Heart right ventricle (tissue), 16 donors: ENCODE results near the gene NDFIP1. TPM values are rescaled to one million over a fixed set of nuclear protein-coding genes. Genes with fewer than 3 reads are reported as not detected.

Experiments
- ATAC-seq, 8 donors: fragments of 200-7000 bp; cut with Tn5 transposase; one replicate each; pipeline ENCODE4 v1.9.1; 2020; ENCODE audit warnings: mild to moderate bottlenecking in 8 of 8, moderate library complexity in 8 of 8, moderate number of reproducible peaks in 1 of 8
- DNase-seq, 2 donors: peaks; one replicate each; pipeline ENCODE4 v3.0.0-alpha.2; 2020
- H3K27ac ChIP-seq, 10 donors: fragments of 200-600 bp; sonication (generic) in 2 of 10; one replicate each; pipeline versions ENCODE4 v1.5.0 to v1.8.0; 2020 to 2022; ENCODE audit warnings: mild to moderate bottlenecking in 3 of 10
- H3K27me3 ChIP-seq, 7 donors: fragments of 200-600 bp; one replicate each; pipeline ENCODE4 v1.8.0; 2021 to 2022; ENCODE audit warnings: mild to moderate bottlenecking in 2 of 7
- H3K36me3 ChIP-seq, 9 donors: fragments of 200-600 bp; sonication (generic) in 1 of 9; one replicate each; pipeline versions ENCODE4 v1.5.0 to v1.8.0; 2020 to 2022; ENCODE audit warnings: mild to moderate bottlenecking in 2 of 9
- H3K4me1 ChIP-seq, 9 donors: fragments of 200-600 bp; sonication (generic) in 1 of 9; one replicate each; pipeline versions ENCODE4 v1.5.0 to v1.8.0; 2020 to 2022; ENCODE audit warnings: mild to moderate bottlenecking in 4 of 9
- H3K4me3 ChIP-seq, 10 donors: fragments of 200-600 bp; sonication (generic) in 2 of 10; one replicate each; pipeline versions ENCODE4 v1.5.0 to v1.8.0; 2020 to 2022; ENCODE audit warnings: mild to moderate bottlenecking in 7 of 10, moderate library complexity in 2 of 10
- H3K9me3 ChIP-seq, 11 donors: fragments of 200-600 bp in 10 of 11; sonication (generic) in 2 of 11; one replicate each; pipeline versions ENCODE4 v1.5.0 to v1.8.0; 2013 to 2022; ENCODE audit warnings: mild to moderate bottlenecking in 2 of 11, control low read depth in 1 of 11, moderate library complexity in 1 of 11
- WGBS, 2 donors: extraction: QIAGEN DNeasy Blood & Tissue Kit; methylation state at CpG; one replicate each; pipeline ENCODE4 v1.1.7; 2013; ENCODE audit warnings: inconsistent platforms in 1 of 2; 5-methylcytosine and 5-hydroxymethylcytosine counted together
- intact Hi-C, 10 donors: fragments of 100-400 bp; cut with DNase I; formaldehyde crosslinking; loops; one replicate each; pipeline versions ENCODE4 v1.11.1 to v1.14.2; 2022
- polyA plus RNA-seq, 2 donors: library from polyadenylated mRNA; stranded (reverse); fragments of 200-250 nt; gene quantifications; one replicate each; pipeline ENCODE4 v1.2.3, GENCODE V29; 2013
- total RNA-seq, 10 donors: library from RNA; stranded (reverse); fragmentation: NEBNext Ultra II Directional in 3 of 10; extraction: Animal tissue kit (Norgen Biotek cat#: 25700) in 3 of 10; gene quantifications; one replicate each; pipeline versions ENCODE4 v1.2.1 to v1.2.4, GENCODE V29; 2021 to 2023
- TF ChIP-seq, protein P1 (sequence below), 9 donors: fragments of 200-600 bp; sonication (generic) in 2 of 9; IDR thresholded peaks; one replicate each; pipeline versions ENCODE4 v1.5.0 to v1.8.0; 2021 to 2022; ENCODE audit warnings: antibody characterized with exemption in 9 of 9, mild to moderate bottlenecking in 5 of 9, moderate library complexity in 1 of 9
- donor health status: Arrhythmogenic right ventricular cardiomyopathy.
- donor health status: ischemic (EF 13 %, LVEDD 7.1; RV severe dilation, severe dysfunction).
- donor health status: healthy with polysubstance abuse.
- donor health status: DM: no; HTN: yes; CAD: no.
- donor health status: DM: no; HTN: no; CAD: no.
- donor health status: ischemic (EF 25% LVEDD 6.9; RV normal size, moderate dysfunction).
- donor health status: ischemic (EF 25% LVEDD 5.7; RV mildly dilated, moderate dysfunction).
- donor health status: healthy.
- donor health status: DM: yes; HTN: yes; CAD: no.
- donor health status: Ischemic cardiomyopathy.
- donor health status: ischemic (EF 35%, LVEDD 5.7; RV mildly dilated, moderate dysfunction).
- donor health status: nonischemic (EF 11% LVEDD 7.7; RV severe dilation, severe dysfunction).
- donor health status: DM: yes; HTN: yes; CAD: no.
- donor health status: PGD.
- donor health status: ischemic (EF 29% LVEDD 5.4; RV normal size, mild dysfunction).
- donor health status: nonischemic (EF 23%, LVEDD 6.1; RV moderate dilation, normal function).

The NDFIP1 gene
- total and polyA plus RNA-seq, 12 donors = 25.2 to 67.4 (median 58.9) TPM

DNA sequence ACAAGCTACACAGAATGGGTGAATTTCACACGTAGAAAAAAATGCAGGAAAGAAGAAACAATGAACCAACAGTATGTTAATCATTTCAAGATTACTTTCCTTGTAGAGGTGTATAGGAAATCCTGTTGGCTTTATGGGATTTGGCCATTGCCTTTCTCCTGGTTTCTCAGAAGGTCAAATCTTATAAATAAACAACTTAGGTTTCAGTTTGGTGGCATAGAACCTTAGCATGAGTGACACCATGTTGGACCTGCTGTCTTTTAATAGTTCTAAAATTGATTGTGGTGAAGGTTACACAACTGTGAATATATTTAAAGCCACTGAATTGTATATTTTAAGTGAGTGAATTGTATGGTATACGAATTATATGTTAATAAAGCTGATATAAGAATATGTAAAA, 16.7 kb upstream of the NDFIP1 start:
- no peaks in the 10 kb centered on the region for H3K9me3 ChIP-seq
- H3K27me3 ChIP-seq = no peaks in the 10 kb centered on the region
- WGBS, 2 donors = 55 to 58% methylated on average over 2 of the region's 2 CpGs
- no peak overlapping the region for H3K27ac ChIP-seq
- H3K4me1 ChIP-seq = peaks cover 0 to 22% (median 16%) of the 10 kb centered on the region in 9 donors
- intact Hi-C loops = no loop called here
- no peak for DNase-seq
- H3K36me3 ChIP-seq = no peaks in the 10 kb centered on the region
- H3K4me3 ChIP-seq = no peak overlapping the region
- TF ChIP-seq, protein P1, sequence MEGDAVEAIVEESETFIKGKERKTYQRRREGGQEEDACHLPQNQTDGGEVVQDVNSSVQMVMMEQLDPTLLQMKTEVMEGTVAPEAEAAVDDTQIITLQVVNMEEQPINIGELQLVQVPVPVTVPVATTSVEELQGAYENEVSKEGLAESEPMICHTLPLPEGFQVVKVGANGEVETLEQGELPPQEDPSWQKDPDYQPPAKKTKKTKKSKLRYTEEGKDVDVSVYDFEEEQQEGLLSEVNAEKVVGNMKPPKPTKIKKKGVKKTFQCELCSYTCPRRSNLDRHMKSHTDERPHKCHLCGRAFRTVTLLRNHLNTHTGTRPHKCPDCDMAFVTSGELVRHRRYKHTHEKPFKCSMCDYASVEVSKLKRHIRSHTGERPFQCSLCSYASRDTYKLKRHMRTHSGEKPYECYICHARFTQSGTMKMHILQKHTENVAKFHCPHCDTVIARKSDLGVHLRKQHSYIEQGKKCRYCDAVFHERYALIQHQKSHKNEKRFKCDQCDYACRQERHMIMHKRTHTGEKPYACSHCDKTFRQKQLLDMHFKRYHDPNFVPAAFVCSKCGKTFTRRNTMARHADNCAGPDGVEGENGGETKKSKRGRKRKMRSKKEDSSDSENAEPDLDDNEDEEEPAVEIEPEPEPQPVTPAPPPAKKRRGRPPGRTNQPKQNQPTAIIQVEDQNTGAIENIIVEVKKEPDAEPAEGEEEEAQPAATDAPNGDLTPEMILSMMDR (IDR thresholded peaks at IDR 0.05) = no peak
- ATAC-seq = no peak

DNA sequence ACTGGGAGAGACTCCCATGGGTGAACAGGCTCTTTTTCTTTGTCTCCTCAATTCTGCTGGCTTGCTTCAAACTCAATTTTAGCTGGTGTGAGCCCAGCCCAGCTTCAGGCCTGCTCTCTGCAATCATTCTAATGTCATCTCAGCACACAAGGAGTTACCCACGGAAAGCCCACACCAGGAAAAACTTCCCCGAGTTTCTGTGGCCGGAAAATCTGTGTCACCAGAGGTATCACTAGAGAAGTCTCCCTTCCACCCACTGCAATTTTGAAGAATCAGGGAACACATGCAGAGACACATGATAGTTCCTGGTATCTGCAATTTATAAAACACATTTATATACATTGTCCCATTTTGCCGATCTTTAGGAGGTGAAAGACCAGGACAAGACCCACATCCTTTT, 13.5 kb upstream of the NDFIP1 start:
- TF ChIP-seq, protein P1 (IDR thresholded peaks at IDR 0.05) = no peak
- no peak overlapping the region for H3K4me3 ChIP-seq
- peaks cover 0 to 22% (median 16%) of the 10 kb centered on the region in 9 donors for H3K4me1 ChIP-seq
- 35 to 42% methylated on average over 4 of the region's 4 CpGs for WGBS, 2 donors
- peak overlapping the region; percentile 62 to 80 (median 76) for H3K27ac ChIP-seq
- peak in 6 of 8 donors; percentile 42 to 68 (median 54) for ATAC-seq
- H3K36me3 ChIP-seq = no peaks in the 10 kb centered on the region
- no peak for DNase-seq
- H3K9me3 ChIP-seq = no peaks in the 10 kb centered on the region
- intact Hi-C loops = loop anchor here in 2 of 10 donors (2.0 kb wide), 2 partner anchors 14 to 36 kb away; partner anchors contain the start of gene NDFIP1 (in 1 of the 2)
- no peaks in the 10 kb centered on the region for H3K27me3 ChIP-seq

DNA sequence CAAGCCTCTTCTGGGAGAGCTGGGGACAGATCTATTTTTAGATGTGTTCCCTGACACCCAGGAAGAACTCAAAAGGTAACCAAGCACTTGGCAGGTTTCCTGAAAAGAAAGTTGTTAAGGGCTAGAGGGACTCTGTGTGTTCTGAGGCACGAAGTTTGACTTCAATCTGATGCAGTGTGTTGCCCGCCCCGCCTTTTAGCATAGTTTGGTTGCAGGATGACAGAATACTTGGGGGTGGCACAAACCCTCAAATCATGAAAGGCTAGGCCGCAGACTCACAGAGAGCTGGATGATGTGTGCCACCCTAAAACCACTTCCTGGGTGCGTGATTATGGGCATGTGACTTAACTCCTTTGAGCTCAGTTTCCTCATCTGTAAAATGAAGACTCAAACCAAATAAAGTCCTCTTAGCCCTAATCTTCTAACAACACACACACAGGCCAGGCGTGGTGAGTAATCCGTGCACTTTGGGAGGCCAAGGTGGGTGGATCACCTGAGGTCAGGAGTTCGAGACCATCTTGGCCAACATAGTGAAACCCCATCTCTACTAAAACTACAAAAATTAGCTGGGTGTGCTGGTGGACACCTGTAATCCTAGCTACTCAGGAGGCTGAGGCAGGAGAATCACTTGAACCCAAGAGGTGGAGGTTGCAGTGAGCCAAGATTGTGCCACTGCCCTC, 12.8 kb upstream of the NDFIP1 start:
- DNase-seq = peak in 1 of 2 donors; percentile 39
- H3K27me3 ChIP-seq = no peaks in the 10 kb centered on the region
- TF ChIP-seq, protein P1 (IDR thresholded peaks at IDR 0.05) = no peak
- H3K4me1 ChIP-seq = peaks cover 0 to 22% (median 16%) of the 10 kb centered on the region in 9 donors
- no peaks in the 10 kb centered on the region for H3K36me3 ChIP-seq
- no peaks in the 10 kb centered on the region for H3K9me3 ChIP-seq
- no peak overlapping the region for H3K4me3 ChIP-seq
- intact Hi-C loops = loop anchor here in 2 of 10 donors (2.0 kb wide), 2 partner anchors 13 to 37 kb away; partner anchors contain the start of gene NDFIP1 (in 1 of the 2)
- ATAC-seq = peak; percentile 54 to 94 (median 88)
- peak overlapping the region; percentile 62 to 80 (median 76) for H3K27ac ChIP-seq
- WGBS, 2 donors = 77% methylated on average over 8 of the region's 8 CpGs

DNA sequence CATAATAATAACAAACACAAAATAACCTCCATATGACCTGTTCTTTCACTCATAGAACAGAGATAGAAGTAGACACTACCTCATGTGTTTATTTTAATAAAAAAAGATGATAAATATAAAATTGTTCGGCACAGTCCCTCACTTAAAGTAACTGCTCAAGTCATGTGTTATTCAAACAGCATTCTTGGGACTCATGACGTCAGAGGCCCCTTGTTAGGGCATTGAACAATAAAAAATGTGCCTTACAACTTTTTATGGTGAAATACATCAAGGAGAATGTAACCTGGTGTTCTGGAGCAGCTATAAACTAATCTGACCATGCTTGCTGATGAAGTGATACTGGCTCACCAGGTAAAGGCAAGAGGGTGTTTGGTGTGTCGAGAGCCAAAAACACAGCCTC, 12.2 kb upstream of the NDFIP1 start:
- ATAC-seq (no peak), DNase-seq (no peak)
- Histone ChIP-seq H3K9me3 (no peaks in the 10 kb centered on the region), H3K27ac (peak overlapping the region in 6 of 10 donors; percentile 63 to 78 (median 76)), H3K36me3 (no peaks in the 10 kb centered on the region), H3K27me3 (no peaks in the 10 kb centered on the region), H3K4me3 (no peak overlapping the region), H3K4me1 (peaks cover 0 to 22% (median 16%) of the 10 kb centered on the region in 9 donors)
- TF ChIP-seq, protein P1 (IDR thresholded peaks at IDR 0.05) = no peak
- intact Hi-C loops = no loop called here
- WGBS, 2 donors = 80 to 82% methylated on average over 3 of the region's 3 CpGs
